ENCODE data around the gene ATPAF2.

Gene ATPAF2

DNA sequence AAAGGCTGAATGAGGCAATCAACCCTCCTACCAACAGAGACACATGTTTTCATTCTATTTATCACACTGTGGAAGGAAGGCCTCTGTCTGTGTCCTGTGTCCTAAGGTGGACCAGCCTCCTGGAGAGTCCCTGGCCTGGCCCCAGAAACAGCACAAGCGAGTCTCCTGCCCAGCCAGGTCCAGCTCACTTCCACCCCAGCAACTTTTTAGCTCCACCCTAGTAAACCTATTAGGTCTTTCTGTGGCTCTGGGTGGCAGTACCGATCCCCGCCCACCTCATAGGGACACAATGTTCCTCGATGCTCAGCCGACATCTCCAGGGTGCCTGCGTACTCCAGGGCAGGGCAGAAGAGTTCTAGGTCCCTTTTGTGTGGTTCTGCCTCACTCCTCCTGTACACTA is 55.6 kb downstream of the ATPAF2 start:
- no peak for DNase-seq

DNA sequence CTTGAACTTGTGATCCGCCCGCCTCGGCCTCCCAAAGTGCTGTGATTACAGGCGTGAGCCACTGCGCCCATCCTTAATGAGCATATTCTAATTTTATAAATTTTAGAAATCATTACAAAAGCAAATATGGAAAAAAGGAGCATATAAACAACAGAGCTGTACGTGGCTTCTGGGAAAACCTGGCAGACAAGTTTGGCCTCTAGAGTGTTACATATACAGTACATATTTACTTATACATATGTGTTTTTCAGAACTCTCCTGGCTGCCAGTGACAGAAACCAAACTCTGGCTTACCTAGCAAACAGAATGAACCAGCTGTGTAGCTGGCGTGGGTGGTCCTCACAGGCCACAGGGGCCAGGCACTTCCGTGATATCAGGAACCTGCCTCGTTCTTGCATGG is 56.2 kb downstream of the ATPAF2 start:
- DNase-seq, result no peak

DNA sequence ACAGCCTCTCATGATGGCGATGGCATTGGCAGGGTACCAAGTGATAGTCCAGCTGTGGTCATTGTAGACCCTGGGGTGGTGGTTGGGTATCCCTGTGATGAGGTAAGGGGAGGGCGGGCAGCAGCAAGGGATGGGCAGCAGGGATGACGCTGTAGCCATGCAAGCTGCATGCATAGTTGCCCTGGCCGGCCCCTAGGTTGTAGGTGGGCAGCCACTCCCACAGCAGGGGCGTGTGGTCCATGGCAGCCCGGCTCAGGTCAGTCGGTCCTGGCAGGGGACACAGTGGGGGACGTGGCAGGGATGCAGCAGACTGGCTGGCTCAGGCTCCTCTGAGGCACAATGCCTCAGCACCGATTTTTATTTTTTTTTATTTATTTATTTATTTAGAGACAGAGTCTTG is 57.6 kb downstream of the ATPAF2 start:
- DNase-seq, result no peak

GRCh38 chr17:17979778-17980177 is 59.2 kb downstream of the ATPAF2 start:
- DNase-seq, result no peak

DNA sequence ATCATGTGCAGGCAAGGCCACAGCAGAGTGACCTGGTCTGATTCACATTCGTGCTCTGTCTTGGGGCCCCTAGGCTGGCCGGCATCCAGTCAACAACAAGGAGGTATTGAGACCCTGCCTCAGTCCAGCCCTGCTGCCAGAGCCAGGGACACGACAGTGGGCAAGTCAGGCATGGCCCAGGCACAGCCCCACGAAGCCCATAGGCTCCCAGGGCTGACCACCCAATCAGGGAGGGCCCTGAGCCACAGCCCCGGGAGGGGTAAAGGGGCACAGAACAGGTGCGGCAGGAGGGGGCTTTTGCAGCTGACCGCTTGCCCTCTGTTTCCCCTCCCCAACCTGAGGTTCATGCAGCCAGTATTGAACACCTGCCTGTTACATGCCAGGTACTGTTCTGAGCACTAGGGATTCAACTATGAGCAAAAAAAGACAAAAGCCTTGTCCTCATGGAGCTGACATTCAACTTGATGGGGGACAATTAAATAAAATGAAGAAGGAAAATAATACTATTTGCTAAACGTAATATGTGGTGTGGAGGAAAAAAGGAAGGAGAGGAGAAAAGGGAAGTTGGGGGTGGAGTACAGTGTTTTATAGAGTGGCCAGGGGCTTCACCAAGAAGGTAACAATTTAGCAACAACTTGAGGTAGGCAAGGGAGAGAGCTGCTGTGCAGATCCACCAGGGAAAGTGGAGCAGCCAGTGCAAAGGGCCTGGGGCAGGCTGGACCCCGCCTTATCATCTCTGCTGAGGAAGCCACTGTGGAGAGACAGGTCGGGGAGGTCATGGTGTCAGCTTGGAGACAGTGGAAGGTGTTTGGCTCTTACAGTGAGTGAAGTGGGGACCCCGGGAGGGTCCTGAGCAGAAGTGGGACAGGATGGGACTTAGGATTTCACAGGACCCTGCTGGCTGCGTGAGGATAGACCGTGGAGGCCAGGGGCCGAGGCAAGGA is 60.2 kb downstream of the ATPAF2 start:
- no peak for DNase-seq

DNA sequence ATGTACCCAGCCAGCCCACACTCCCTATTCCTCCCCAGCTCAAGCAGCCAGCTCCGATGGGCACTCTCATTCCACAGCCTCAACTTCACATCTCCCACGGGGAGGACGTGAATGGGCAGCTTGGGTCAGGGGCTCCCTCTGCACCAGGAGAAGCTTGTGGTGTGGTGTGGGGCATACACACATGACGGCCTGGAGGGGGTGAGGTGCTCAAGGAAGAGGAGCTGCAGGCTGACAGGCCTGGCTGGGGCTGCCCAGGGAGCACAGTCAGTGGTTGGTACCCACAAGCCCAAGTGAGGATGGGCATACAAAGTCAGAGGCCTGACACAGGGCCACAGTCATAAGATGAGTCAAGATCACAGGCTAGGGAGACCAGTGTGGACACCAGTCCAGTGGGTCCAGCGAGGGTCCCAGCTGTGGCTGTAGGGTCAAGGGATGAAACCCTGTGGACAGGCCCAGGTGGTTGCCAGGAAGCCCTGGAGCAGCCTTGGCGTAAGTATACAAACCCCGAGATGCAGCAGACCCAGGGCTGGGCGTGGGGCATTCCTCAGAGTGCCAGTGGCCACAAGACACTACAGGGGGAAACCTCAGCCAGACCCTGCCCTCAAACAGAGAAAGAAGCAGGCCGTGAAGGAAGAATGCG is 61.9 kb downstream of the ATPAF2 start:
- DNase-seq, result no peak

DNA sequence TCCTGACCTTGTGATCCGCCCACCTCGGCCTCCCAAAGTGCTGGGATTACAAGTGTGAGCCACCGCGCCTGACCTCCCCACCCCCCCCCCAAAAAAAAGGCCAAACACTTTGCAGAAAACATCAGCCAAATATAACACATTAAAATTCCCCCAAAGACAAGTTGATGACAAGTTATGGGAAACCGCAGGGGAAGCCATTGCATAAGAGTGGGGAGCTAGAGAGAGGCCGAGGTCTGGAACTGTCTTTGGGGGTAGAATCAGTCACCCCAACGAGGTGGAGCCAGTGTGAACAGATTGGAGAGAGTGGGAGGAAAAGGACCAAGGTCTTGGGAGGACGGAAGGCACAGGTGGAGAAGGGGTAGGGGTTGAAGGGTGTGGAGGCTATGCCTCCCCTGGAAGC is 63.5 kb downstream of the ATPAF2 start:
- DNase-seq, result no peak

- no peak for DNase-seq
These were observed 66.1 kb downstream of the ATPAF2 start for GRCh38 chr17:17972952-17973254.

DNA sequence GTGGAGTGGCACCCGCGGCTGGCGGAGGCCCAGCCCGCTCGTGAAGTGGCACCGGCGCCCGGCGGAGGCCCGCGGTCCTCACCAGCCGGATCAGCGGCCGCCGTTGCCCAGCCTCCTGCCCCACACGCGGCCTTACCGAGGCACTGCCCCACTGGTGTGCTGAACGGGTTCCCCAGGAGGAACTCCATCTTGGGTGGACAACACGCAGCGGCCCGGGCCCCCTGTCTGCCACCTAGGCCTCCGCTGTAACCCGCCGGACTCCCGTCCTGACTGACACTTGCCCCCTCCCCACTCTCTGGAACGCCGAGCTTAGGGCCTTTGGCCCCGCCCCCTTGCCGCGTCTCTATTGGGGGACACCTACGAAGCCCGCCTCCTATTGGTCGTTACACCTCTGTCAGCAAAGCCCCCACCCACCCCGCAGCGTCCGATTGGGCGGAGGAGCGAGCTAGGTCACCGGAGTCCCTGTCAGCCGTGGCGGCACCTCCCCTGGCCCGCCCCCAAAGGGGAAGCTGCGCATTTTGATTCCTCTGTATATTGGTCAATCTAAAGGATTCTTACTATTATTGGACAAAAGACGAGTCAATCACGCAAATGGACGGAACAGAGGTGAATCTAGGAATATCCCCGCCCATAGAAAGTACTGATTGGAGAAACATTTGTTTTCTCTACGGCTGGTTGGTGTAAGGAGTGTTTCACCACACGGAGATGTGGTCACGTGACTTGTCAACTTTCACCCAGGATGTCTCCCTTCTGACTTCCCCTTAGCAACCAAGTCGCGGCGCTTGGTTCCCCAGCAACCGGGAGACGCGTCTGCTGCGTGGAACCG is 66.6 kb downstream of the ATPAF2 start, which contains the start of the genes DRC3 and TOM1L2:
Gene DRC3, plus strand, starts transcription at position 737 of the 826 bp plus-strand sequence. CDS start 4,737 bp downstream, outside the sequence.
Gene TOM1L2, minus strand, starts transcription at position 275 of the 826 bp plus-strand sequence. Its CDS starts 87 bp downstream, at position 188.
- DNase-seq, result peak; percentile 99

- no peak for DNase-seq
These were observed 67.4 kb downstream of the ATPAF2 start for GRCh38 chr17:17971431-17972125.

GRCh38 chr17:17970699-17971430 is 68.1 kb downstream of the ATPAF2 start:
- peak; percentile 56 for DNase-seq

Data from NCI-H226 (cell line).